GM18517 (cell line): Measurements from ENCODE around the gene KMT2E.

Experiments
- ATAC-seq: cut with Tn5 transposase; IDR thresholded peaks from one replicate; pipeline ENCODE4 v1.9.1; 2021; ENCODE audit warnings: mild to moderate bottlenecking, moderate library complexity; ENCODE audit not compliant: unreplicated experiment

The KMT2E gene

GRCh38 chr7:105009667-105010503, 4.1 kb upstream of the KMT2E start:
- no peak for ATAC-seq

GRCh38 chr7:105010504-105011130, 3.4 kb upstream of the KMT2E start:
- no peak for ATAC-seq

- ATAC-seq = no peak
These were observed 2.7 kb upstream of the KMT2E start for GRCh38 chr7:105011141-105011830.

GRCh38 chr7:105011831-105012502, 2.0 kb upstream of the KMT2E start:
- ATAC-seq = no peak

GRCh38 chr7:105012503-105013220, 1.3 kb upstream of the KMT2E start:
- peak; percentile 71 for ATAC-seq

GRCh38 chr7:105013221-105013815, 687 bp upstream of the KMT2E start:
- ATAC-seq = peak; percentile 17

GRCh38 chr7:105014693-105015389, 836 bp downstream of the KMT2E start:
- ATAC-seq = no peak

GRCh38 chr7:105015390-105015965, 1.5 kb downstream of the KMT2E start:
- no peak for ATAC-seq

GRCh38 chr7:105016068-105016708, 2.2 kb downstream of the KMT2E start:
- no peak for ATAC-seq

- ATAC-seq = no peak
These were observed 3.0 kb downstream of the KMT2E start for GRCh38 chr7:105016709-105017656.

- no peak for ATAC-seq
These were observed 3.8 kb downstream of the KMT2E start for GRCh38 chr7:105017657-105018365.

- no peak for ATAC-seq
These were observed 5.3 kb downstream of the KMT2E start for GRCh38 chr7:105019269-105019668.

- no peak for ATAC-seq
These were observed 6.9 kb downstream of the KMT2E start for GRCh38 chr7:105020926-105021325.

GRCh38 chr7:105021352-105021751, 7.3 kb downstream of the KMT2E start:
- ATAC-seq = no peak

- no peak for ATAC-seq
These were observed 8.0 kb downstream of the KMT2E start for GRCh38 chr7:105021967-105022366.

- ATAC-seq = no peak
These were observed 8.5 kb downstream of the KMT2E start for GRCh38 chr7:105022458-105022857.

GRCh38 chr7:105024734-105025133, 10.7 kb downstream of the KMT2E start:
- ATAC-seq = no peak
